ENCODE results near the gene REC114.

DNA sequence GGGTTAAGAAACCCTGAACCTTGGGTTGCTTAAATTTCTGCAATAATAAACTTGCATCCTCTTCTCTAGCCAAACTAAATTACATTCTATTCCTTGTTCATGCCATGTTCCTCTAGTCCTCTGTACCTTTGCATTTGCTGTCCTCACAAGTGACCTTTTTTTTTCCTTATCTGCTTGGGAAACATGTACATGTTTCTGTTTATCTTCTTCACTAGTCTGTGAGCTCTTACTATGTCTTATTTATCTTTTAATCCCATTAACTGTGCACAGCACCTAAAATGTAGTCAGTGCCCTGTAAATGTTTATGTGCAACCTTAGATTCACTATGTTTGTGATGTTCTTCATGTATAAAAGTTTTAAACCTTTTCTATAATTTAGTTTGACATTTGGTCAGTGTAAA is 61.9 kb downstream of the REC114 start:
- no peak for TF ChIP-seq EZH2phosphoT487 (IDR thresholded peaks at IDR 0.05; ENCODE audit: borderline replicate concordance)
- TF ChIP-seq, protein P1, sequence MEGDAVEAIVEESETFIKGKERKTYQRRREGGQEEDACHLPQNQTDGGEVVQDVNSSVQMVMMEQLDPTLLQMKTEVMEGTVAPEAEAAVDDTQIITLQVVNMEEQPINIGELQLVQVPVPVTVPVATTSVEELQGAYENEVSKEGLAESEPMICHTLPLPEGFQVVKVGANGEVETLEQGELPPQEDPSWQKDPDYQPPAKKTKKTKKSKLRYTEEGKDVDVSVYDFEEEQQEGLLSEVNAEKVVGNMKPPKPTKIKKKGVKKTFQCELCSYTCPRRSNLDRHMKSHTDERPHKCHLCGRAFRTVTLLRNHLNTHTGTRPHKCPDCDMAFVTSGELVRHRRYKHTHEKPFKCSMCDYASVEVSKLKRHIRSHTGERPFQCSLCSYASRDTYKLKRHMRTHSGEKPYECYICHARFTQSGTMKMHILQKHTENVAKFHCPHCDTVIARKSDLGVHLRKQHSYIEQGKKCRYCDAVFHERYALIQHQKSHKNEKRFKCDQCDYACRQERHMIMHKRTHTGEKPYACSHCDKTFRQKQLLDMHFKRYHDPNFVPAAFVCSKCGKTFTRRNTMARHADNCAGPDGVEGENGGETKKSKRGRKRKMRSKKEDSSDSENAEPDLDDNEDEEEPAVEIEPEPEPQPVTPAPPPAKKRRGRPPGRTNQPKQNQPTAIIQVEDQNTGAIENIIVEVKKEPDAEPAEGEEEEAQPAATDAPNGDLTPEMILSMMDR (IDR thresholded peaks at IDR 0.05 in 2 of 3, conservative IDR thresholded peaks at IDR 0.05 in 1 of 3; ENCODE audit: borderline replicate concordance in 1 of 3, insufficient read depth in 1 of 3, low read depth in 2 of 3, low read length in 2 of 3) = no peak
- no peak for TF ChIP-seq EGR1 (IDR thresholded peaks at IDR 0.05; ENCODE audit: low read depth)
- no peak for TF ChIP-seq TCF7L2 (IDR thresholded peaks at IDR 0.05; ENCODE audit: borderline replicate concordance, extremely low read depth, insufficient read depth, insufficient read length)
- no peak for TF ChIP-seq CEBPB (IDR thresholded peaks at IDR 0.05; ENCODE audit: low read depth)
- TF ChIP-seq SP1 (IDR thresholded peaks at IDR 0.05; ENCODE audit: low read depth) = no peak
- TF ChIP-seq, protein P2, sequence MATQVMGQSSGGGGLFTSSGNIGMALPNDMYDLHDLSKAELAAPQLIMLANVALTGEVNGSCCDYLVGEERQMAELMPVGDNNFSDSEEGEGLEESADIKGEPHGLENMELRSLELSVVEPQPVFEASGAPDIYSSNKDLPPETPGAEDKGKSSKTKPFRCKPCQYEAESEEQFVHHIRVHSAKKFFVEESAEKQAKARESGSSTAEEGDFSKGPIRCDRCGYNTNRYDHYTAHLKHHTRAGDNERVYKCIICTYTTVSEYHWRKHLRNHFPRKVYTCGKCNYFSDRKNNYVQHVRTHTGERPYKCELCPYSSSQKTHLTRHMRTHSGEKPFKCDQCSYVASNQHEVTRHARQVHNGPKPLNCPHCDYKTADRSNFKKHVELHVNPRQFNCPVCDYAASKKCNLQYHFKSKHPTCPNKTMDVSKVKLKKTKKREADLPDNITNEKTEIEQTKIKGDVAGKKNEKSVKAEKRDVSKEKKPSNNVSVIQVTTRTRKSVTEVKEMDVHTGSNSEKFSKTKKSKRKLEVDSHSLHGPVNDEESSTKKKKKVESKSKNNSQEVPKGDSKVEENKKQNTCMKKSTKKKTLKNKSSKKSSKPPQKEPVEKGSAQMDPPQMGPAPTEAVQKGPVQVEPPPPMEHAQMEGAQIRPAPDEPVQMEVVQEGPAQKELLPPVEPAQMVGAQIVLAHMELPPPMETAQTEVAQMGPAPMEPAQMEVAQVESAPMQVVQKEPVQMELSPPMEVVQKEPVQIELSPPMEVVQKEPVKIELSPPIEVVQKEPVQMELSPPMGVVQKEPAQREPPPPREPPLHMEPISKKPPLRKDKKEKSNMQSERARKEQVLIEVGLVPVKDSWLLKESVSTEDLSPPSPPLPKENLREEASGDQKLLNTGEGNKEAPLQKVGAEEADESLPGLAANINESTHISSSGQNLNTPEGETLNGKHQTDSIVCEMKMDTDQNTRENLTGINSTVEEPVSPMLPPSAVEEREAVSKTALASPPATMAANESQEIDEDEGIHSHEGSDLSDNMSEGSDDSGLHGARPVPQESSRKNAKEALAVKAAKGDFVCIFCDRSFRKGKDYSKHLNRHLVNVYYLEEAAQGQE (IDR thresholded peaks at IDR 0.05; ENCODE audit: low read depth) = no peak
- TF ChIP-seq POLR2A (IDR thresholded peaks at IDR 0.05; ENCODE audit: borderline replicate concordance, extremely low read depth, insufficient read depth, insufficient read length) = no peak
- TF ChIP-seq, protein P3, sequence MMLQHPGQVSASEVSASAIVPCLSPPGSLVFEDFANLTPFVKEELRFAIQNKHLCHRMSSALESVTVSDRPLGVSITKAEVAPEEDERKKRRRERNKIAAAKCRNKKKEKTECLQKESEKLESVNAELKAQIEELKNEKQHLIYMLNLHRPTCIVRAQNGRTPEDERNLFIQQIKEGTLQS (IDR thresholded peaks at IDR 0.05) = no peak
- no peak for TF ChIP-seq SIN3A (IDR thresholded peaks at IDR 0.05; ENCODE audit: low read depth)
- TF ChIP-seq ZFX (IDR thresholded peaks at IDR 0.05) = no peak
- TF ChIP-seq EZH2 (IDR thresholded peaks at IDR 0.05) = no peak
- TF ChIP-seq, protein P4, sequence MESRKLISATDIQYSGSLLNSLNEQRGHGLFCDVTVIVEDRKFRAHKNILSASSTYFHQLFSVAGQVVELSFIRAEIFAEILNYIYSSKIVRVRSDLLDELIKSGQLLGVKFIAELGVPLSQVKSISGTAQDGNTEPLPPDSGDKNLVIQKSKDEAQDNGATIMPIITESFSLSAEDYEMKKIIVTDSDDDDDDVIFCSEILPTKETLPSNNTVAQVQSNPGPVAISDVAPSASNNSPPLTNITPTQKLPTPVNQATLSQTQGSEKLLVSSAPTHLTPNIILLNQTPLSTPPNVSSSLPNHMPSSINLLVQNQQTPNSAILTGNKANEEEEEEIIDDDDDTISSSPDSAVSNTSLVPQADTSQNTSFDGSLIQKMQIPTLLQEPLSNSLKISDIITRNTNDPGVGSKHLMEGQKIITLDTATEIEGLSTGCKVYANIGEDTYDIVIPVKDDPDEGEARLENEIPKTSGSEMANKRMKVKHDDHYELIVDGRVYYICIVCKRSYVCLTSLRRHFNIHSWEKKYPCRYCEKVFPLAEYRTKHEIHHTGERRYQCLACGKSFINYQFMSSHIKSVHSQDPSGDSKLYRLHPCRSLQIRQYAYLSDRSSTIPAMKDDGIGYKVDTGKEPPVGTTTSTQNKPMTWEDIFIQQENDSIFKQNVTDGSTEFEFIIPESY (IDR thresholded peaks at IDR 0.05; ENCODE audit: extremely low read depth, insufficient replicate concordance, low read length) = no peak
- TF ChIP-seq ZNF274 (IDR thresholded peaks at IDR 0.05; ENCODE audit: low read depth, low read length) = no peak
